Islet of Langerhans (tissue), 1 donor: ENCODE results near the gene POLA2.

Experiments used
- FAIRE-seq: peaks from one replicate; lab custom pipeline; 2011; peaks lifted over from hg19 to GRCh38; lab: Jason Lieb, UNC

Gene POLA2

DNA sequence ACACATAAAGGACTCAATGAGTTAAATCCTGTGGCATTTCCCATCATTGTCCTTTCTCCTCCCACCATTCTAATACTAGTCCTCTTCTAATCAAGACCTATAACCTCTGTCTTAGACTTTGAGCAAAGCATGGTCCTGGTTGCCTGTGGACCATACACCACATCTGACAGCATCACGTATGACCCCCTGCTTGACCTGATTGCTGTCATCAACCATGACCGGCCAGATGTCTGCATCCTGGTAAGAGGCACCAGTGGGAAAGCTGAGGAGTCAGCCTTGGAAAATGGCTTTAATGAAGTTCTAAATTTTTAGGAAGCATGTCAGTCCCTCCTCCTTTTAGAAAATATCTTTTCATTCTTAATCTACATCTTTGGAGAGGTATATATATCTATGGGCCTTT is 25.8 kb downstream of the POLA2 start:
- FAIRE-seq, result no peak

DNA sequence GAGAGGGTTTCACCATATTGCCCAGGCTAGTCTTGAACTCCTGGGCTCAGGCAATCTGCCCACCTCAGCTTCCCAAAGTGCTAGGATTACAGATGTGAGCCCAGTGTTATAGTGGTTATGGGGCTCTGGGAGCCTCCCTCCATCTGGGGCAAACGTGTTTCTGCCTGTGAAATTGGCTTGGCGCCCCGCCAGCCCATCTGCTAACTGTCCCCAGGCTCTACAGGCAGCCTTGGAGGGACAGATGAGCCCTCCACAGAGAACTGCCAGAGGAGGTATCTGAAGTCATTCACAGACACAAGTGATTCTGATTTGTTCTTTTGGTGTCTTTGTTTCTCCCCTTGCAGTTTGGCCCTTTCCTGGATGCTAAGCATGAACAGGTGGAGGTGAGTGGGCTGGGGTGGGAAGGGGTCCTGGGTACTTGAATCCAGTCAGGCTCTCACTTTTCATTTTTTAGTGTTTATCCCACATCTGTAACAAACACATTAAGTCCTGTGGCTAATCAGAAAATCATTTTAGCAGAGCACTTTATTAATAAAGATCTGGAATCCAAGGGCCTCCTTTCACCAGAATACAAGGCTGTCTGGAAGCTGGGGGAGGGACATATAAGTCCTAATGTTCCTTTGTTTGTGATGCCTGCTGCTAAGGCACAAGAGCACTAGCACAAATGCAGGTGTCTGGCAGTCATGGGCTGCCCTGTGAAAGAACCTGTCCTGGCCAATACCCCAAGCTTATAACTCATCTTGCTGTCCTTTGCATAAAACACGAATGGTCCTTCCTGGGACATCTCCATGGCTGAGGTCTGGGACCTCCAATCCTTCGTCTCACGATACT is 27.2 kb downstream of the POLA2 start:
- FAIRE-seq, result no peak

DNA sequence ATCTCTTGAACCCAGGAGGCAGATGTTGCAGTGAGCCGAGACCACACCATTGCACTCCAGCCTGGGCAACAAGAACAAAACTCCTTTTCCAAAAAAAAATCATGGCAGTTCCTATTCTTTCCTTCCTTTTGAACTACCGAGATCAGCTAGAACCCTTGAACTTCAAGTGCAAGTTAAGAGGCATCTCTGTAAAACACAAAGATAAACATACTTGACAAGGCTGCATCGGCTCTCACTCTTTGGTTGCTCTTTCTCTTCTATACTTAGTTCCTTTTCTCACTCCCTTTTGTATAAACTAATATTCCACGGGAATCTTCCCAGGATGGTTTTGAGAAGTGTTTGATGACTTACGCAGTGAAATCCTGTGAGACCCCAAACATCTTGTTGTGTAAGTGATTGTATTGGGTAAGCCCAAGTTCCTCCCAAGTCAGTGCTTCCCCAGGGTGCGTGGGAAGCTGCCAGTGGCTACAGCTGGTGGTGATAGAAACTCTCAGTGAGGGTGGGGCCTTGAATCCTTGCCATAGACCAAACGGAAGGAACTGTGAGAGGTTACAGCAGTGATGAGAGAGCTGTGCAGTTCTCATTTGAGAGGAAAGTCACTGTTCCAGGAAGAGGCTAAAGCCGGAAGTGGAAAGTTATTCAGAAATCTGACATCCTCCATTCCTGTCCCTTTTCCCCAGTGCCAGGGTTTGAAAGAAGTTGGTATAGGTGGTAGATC is 28.8 kb downstream of the POLA2 start:
- no peak for FAIRE-seq

DNA sequence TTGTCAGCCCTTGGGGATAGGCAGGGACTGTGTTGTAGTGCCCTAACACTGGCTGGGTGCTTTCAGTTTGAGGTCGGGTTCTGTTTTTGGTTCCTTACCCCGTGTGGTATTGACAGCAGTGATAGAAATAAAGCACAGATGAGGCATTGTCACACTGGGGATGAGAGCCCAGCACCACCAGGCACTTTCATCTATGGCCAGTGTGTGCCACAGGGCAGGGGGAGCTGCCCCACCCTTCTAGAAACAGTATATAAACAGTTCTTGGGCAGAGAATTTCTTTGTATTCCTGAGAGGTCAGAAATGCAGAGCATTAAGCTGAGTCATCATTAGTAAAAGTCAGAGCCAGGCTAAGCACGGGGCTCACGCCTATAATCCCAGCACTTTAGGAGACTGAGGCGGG is 29.9 kb downstream of the POLA2 start:
- no peak for FAIRE-seq

- FAIRE-seq, result no peak
Observed at GRCh38 chr11:65292890-65293289, 31.1 kb downstream of the POLA2 start.

GRCh38 chr11:65293909-65294381 is 32.2 kb downstream of the POLA2 start:
- no peak for FAIRE-seq

DNA sequence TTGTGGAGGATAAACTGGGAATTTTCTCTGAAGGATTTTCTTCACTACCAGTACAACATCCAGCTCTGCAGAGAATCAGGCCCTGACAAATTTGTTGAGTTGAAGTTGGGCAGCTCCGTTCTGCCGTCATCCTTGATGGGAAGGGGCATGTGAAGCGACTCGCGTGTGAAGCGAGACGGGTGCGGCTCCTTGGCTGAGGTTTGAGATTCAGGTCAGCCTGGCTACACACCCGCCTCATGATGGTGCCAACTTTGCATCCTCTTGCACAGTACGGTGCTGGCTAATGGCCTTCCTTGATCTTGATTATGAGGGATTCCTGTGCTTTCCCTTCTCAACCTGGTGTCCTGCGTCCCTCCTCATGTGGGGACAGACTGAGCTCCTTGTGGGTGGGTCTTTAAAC is 33.2 kb downstream of the POLA2 start:
- no peak for FAIRE-seq

DNA sequence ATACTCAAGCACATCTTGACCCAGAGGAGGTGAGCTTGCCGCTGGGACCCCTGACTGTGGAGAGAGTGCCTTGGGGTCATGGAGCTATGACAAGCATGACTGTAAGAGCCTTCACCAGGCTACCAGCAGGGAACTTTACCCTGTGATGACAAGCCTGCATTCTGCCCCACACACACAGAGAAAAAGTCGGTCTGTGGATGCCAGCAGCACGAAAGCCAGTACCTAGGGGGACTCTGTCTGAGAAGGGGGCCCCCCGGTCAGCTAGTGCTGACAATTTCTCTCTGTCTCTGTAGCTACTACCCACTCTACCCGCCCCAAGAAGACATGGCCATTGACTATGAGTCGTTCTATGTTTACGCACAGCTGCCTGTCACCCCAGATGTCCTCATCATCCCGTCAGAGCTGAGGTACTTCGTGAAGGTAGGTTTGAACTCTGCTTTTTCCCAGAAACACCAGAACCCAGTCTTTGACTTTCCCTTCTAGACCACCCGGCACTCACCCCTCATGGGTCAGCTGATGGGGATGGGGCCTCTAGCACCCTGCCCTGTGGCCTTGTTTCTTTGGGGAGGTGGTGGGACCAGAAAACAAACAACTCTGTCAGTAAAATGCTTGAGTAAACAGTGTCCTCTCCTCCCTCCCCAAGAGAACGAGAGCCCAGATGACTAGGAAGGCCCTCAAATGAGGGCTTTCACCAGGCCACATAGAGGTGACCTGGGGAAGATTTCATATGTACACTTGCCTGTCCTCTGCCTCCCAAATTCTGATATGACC is 34.0 kb downstream of the POLA2 start:
- no peak for FAIRE-seq

DNA sequence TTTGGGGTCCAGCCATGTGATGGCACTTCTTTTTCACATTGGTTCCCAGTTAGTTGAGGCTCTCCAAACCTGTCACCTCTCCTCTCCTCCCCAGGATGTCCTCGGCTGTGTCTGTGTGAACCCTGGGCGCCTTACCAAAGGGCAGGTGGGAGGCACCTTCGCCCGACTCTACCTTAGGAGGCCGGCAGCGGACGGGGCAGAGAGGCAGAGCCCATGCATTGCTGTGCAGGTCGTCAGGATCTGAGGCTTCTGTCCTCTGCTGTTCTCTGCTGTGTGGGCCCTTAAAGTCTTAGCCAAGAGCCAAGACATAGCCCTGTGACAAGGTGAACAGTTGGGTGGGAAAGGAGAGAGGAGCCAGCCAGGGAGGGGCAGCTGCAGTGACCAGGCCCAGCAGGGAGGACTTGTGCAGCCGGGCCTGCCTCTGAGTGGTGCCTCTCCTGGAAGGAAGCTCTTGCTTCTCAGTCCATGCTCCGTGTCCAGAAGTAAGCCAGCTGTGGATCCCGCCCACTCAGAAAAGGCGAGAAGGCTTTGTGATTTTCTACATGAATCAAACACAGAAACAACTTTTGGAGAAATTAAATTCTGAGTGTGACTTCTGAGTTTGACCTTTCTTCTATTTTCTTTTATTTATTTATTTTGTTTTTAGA is 35.4 kb downstream of the POLA2 start:
- no peak for FAIRE-seq

DNA sequence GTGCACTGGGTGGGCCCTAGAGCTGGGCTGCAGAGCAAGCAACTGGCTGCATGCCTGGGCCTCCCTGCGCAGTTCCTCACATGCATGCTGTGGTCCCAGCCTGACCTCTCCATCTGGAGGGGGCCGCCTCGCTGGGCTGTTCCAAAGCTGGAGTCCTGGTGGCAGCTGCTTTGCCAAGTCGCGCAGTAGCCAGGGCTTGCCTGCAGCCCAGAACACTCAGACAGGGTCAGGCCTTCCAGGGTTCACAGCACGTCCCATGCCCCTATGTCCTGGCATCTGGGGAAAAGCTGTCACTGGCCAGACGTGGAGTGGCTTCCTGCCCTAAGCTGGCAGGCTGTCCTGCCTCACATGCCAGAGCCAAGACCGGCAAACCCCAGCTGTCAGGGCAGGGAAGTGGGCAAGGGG is 36.4 kb downstream of the POLA2 start:
- no peak for FAIRE-seq

DNA sequence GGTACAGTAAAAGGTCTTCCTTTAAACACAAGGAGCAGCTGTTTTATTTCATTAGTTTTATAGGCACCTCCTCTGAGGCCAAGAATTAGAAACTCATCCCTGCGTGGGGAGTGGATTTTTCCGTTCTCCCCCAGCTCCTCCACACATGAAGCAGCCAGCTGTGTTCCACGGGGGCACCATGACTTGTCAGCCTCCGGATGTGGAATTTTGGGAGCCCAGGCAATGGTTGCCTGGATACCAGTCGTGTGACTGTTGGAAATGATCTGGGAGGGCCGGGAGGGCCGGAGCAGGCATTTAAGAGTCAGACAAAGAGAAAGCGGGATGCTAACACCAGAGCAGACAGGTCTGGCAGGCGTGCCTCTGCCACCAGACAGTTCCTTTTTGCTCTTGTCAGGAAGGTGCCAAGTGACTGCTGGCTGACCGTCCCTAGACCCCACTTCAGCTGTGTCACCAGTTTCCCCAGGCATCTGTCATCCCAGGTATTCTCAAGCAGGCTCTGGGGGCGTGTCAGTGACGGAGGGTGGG is 37.0 kb downstream of the POLA2 start:
- FAIRE-seq, result no peak

GRCh38 chr11:65300621-65301275 is 39.0 kb downstream of the POLA2 start:
- no peak for FAIRE-seq

DNA sequence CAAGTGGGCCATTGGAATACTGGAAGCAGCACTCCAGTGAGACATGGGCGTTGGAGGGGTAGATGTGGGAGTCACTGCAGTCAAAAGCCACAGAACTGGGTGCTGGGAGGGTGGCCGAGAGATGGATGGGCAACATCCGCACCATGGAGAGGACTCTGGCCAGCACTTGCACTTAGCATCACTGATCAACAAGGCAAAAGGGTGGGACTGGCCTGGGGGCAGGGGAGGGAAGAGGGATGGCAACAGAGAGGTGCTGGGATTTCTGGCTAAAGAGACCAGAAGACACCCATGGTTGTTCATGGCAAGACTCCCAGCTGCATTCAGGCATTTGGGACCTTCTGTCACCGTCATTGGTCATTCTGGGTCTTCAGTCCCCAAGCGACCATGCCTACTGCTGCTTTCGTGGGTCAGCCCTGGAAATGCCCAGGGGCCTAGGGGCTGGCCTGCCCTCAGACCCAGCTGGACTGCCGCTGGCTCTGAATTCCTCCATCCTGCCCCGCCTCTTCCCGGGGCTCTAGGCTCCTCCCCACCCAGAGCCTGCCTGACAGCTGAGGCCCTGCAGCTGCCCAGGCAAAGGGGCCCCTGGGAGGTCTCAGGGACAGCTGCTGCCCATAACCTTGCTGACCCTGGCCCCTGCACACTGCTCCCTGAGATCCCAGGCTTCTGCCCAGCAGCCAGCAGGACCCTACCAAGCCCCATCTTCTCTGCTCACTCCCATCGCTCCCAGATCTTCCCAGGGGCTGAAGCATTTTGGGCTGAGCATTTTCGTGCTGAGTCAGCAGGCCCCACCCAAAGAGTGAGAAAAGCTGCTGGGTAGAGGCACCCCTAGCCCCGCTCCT is 39.9 kb downstream of the POLA2 start:
- no peak for FAIRE-seq

- no peak for FAIRE-seq
Observed at GRCh38 chr11:65303555-65303954, 41.8 kb downstream of the POLA2 start.

DNA sequence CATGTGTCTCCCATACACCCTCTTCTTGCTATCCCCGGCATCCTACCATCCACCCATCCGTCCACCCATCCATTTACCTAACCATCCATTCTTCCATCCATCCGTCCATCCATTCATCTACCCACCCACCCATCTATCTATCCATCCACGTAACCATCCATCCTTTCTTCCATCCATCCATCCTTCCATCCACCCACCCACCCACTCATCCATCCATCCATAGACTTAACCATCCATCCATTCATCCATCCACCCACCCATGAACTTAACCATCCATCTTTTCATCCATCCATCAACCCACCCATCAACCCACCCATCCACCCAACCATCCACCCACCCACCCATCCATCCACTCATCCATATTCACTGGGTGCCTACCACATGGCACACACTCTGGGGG is 42.3 kb downstream of the POLA2 start:
- no peak for FAIRE-seq

GRCh38 chr11:65304613-65305012 is 42.9 kb downstream of the POLA2 start:
- FAIRE-seq, result no peak

DNA sequence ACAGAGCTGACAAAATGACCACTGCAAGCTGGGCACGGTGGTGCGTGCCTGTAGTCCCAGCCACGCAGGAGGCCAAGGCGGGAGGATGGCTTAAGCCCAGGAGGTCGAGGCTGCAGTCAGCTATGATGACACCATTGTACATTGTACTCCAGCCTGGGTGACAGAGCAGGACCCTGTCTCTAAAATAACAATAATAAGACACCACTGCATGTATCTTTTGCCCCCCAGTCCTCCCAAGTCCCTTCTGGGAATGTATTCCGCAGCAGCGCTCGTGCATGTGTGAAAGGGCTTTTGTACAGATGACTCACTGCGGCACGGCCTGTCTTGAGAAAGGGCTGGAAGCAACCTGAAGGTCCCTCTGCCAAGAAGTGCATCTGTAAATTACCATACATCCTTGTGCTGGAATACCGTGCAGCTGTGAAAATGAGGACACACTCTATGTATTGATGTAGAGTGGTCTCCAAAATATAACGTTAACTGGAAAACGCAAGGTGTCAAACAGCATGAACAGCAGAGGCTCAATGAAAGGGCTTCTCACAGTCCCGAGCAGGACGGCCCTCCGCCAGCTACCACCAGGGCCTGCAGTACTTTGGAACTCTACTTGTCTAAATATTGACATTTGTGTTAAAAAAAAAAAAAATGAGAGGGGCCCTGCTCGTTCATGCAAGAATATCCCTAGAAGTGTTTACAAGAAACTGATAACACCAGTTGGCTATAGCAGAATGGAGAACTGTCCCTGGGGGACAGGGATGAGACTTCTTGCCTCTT is 43.9 kb downstream of the POLA2 start:
- no peak for FAIRE-seq

GRCh38 chr11:65307298-65308229 is 45.8 kb downstream of the POLA2 start:
- no peak for FAIRE-seq
